Measurements from ENCODE around the gene FTO. TPM values are rescaled to one million over a fixed set of nuclear protein-coding genes. Genes with fewer than 3 reads are reported as not detected.

The FTO gene
- polyA plus RNA-seq, 1 donor from 2014 or later = 80.1 TPM

- no peak overlapping the region for H3K9ac ChIP-seq (ENCODE audit: low read length)
- H3K4me2 ChIP-seq (ENCODE audit: low read length) = no peak overlapping the region
These were observed 281.9 kb downstream of the FTO start for GRCh38 chr16:53985861-53986260.

GRCh38 chr16:53986793-53987192 is 282.8 kb downstream of the FTO start:
- H4K20me1 ChIP-seq (ENCODE audit: insufficient read depth) = no peaks in the 10 kb centered on the region
- H2AFZ ChIP-seq (ENCODE audit: low read depth, low read length) = no peak overlapping the region
- no peaks in the 10 kb centered on the region for H3K9me3 ChIP-seq (ENCODE audit: low read length)
- H3F3A ChIP-seq (ENCODE audit: insufficient read depth, low read length, poor library complexity, severe bottlenecking) = no peaks in the 10 kb centered on the region
- H3K9me2 ChIP-seq (ENCODE audit: insufficient read depth, low read length) = no peaks in the 10 kb centered on the region
- TF ChIP-seq EZH2 (IDR thresholded peaks at IDR 0.05; ENCODE audit: borderline replicate concordance, insufficient read depth, low read length, poor library complexity, severe bottlenecking) (no peak), MXI1 (conservative IDR thresholded peaks at IDR 0.05; ENCODE audit: poor library complexity, severe bottlenecking) (no peak), EP300 (conservative IDR thresholded peaks at IDR 0.05; ENCODE audit: poor library complexity, severe bottlenecking) (no peak), POLR2AphosphoS5 (IDR thresholded peaks at IDR 0.05) (no peak), RAD21 (conservative IDR thresholded peaks at IDR 0.05) (no peak), SMC3 (conservative IDR thresholded peaks at IDR 0.05; ENCODE audit: poor library complexity) (no peak)
- H3K27ac ChIP-seq (ENCODE audit: low read length) = no peak overlapping the region
- H3K36me3 ChIP-seq (ENCODE audit: insufficient read depth, low read length) = no peaks in the 10 kb centered on the region
- H3K4me2 ChIP-seq (ENCODE audit: low read length) = no peak overlapping the region
- H3K79me2 ChIP-seq (replicated peaks; ENCODE audit: insufficient read depth, low read length) = no peaks in the 10 kb centered on the region
- H3K9ac ChIP-seq (ENCODE audit: low read length) = no peak overlapping the region
- no peak overlapping the region for H3K4me3 ChIP-seq (ENCODE audit: low read length)
- H3K27me3 ChIP-seq (ENCODE audit: insufficient read depth, low read depth, low read length) = no peaks in the 10 kb centered on the region

More at GRCh38 chr16:53985861-53986260, 281.9 kb downstream of the FTO start:
- H3K9me2 ChIP-seq (ENCODE audit: insufficient read depth, low read length) = no peaks in the 10 kb centered on the region
- no peaks in the 10 kb centered on the region for H3K27me3 ChIP-seq (ENCODE audit: insufficient read depth, low read depth, low read length)
- no peak overlapping the region for H3K27ac ChIP-seq (ENCODE audit: low read length)
- H3K79me2 ChIP-seq (replicated peaks; ENCODE audit: insufficient read depth, low read length) = no peaks in the 10 kb centered on the region
- H2AFZ ChIP-seq (ENCODE audit: low read depth, low read length) = no peak overlapping the region
- TF ChIP-seq TAF1 (IDR thresholded peaks at IDR 0.05; ENCODE audit: low read depth) = no peak
- TF ChIP-seq EZH2 (IDR thresholded peaks at IDR 0.05; ENCODE audit: borderline replicate concordance, insufficient read depth, low read length, poor library complexity, severe bottlenecking) = no peak
- TF ChIP-seq, protein P1, sequence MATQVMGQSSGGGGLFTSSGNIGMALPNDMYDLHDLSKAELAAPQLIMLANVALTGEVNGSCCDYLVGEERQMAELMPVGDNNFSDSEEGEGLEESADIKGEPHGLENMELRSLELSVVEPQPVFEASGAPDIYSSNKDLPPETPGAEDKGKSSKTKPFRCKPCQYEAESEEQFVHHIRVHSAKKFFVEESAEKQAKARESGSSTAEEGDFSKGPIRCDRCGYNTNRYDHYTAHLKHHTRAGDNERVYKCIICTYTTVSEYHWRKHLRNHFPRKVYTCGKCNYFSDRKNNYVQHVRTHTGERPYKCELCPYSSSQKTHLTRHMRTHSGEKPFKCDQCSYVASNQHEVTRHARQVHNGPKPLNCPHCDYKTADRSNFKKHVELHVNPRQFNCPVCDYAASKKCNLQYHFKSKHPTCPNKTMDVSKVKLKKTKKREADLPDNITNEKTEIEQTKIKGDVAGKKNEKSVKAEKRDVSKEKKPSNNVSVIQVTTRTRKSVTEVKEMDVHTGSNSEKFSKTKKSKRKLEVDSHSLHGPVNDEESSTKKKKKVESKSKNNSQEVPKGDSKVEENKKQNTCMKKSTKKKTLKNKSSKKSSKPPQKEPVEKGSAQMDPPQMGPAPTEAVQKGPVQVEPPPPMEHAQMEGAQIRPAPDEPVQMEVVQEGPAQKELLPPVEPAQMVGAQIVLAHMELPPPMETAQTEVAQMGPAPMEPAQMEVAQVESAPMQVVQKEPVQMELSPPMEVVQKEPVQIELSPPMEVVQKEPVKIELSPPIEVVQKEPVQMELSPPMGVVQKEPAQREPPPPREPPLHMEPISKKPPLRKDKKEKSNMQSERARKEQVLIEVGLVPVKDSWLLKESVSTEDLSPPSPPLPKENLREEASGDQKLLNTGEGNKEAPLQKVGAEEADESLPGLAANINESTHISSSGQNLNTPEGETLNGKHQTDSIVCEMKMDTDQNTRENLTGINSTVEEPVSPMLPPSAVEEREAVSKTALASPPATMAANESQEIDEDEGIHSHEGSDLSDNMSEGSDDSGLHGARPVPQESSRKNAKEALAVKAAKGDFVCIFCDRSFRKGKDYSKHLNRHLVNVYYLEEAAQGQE (IDR thresholded peaks at IDR 0.05; ENCODE audit: borderline replicate concordance) = no peak
- no peak for TF ChIP-seq EP300 (conservative IDR thresholded peaks at IDR 0.05; ENCODE audit: poor library complexity, severe bottlenecking)
- TF ChIP-seq MXI1 (conservative IDR thresholded peaks at IDR 0.05; ENCODE audit: poor library complexity, severe bottlenecking) = no peak
- TF ChIP-seq SMC3 (conservative IDR thresholded peaks at IDR 0.05; ENCODE audit: poor library complexity) = no peak
- no peak for TF ChIP-seq POLR2AphosphoS5 (IDR thresholded peaks at IDR 0.05)
- TF ChIP-seq, protein P2, sequence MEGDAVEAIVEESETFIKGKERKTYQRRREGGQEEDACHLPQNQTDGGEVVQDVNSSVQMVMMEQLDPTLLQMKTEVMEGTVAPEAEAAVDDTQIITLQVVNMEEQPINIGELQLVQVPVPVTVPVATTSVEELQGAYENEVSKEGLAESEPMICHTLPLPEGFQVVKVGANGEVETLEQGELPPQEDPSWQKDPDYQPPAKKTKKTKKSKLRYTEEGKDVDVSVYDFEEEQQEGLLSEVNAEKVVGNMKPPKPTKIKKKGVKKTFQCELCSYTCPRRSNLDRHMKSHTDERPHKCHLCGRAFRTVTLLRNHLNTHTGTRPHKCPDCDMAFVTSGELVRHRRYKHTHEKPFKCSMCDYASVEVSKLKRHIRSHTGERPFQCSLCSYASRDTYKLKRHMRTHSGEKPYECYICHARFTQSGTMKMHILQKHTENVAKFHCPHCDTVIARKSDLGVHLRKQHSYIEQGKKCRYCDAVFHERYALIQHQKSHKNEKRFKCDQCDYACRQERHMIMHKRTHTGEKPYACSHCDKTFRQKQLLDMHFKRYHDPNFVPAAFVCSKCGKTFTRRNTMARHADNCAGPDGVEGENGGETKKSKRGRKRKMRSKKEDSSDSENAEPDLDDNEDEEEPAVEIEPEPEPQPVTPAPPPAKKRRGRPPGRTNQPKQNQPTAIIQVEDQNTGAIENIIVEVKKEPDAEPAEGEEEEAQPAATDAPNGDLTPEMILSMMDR (IDR thresholded peaks at IDR 0.05; ENCODE audit: poor library complexity, severe bottlenecking) = no peak
- TF ChIP-seq RAD21 (conservative IDR thresholded peaks at IDR 0.05) = no peak
- H4K20me1 ChIP-seq (ENCODE audit: insufficient read depth) = no peaks in the 10 kb centered on the region
- H3K9me3 ChIP-seq (ENCODE audit: low read length) = no peaks in the 10 kb centered on the region
- no peaks in the 10 kb centered on the region for H3F3A ChIP-seq (ENCODE audit: insufficient read depth, low read length, poor library complexity, severe bottlenecking)
- H3K36me3 ChIP-seq (ENCODE audit: insufficient read depth, low read length) = no peaks in the 10 kb centered on the region
- no peak overlapping the region for H3K4me3 ChIP-seq (ENCODE audit: low read length)

All from neural cell (in vitro differentiated cells).